Skin epidermis (tissue), 12 donors: Measurements from ENCODE around the gene ZMYM2.
A peak's percentile ranks its signal among the peaks of the same experiment; 100 is the strongest.

Experiments used
- H3K27ac ChIP-seq, 21 experiments: fragments of 200-600 bp; sonication (generic) in 11 of 21; one replicate each; pipeline ENCODE4 v1.5.0; 2020; ENCODE audit warnings: mild to moderate bottlenecking in 3 of 21, inconsistent platforms in 2 of 21, moderate library complexity in 2 of 21
- H3K4me3 ChIP-seq, 7 experiments: fragments of 200-600 bp; sonication (generic) in 2 of 7; one replicate each; pipeline ENCODE4 v1.5.0; 2020; ENCODE audit warnings: inconsistent platforms in 2 of 7, mild to moderate bottlenecking in 2 of 7, moderate library complexity in 1 of 7

Gene ZMYM2

DNA sequence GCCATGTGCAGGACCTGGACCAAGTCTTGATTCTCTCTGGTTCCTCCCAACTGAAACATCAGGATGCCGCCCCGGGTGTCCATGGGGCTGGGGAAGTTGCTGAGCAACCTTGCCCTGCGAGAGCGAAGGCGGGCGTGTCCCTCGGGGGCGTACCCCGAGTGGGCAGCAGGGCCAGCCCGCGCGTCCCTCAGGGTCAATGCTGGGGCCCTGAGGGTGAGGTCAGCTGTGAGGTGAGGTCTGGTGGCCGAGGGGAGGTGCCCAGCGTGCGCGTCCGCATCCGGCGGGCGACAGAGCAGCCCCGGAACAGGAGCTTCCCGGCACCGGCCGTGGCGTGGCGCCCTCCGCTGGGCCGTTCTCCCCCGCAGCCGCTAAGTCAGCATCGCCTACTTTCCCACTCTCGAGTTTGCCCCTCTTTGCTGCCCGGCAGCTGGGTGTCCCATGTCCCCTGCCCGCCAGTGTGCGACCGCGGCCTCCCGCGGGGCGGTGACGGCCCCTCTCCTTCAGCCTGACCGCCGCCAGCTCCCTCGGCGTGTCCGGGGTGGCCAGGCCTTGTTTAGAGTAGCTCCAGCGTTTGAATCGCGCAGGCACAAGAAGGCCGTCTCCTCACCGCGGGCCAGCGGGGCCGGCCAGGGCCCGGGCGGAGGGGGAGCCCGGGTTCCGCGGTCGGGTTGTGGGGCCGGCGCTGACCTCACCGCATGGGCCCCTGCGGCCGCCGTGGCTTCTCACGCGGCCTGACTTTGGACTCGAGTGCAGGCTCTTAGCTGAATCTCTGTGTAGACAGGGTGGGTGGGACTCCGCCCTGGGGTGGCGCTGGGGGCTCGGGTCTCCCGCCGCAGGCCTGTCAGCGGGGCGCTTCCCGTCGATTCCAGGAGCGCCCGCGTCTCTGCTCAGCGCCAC lies 169.3 kb downstream of the ZMYM2 start:
- Histone ChIP-seq H3K27ac (peak overlapping the region in 19 of 21 experiments; percentile 10 to 90 (median 73)), H3K4me3 (peak overlapping the region; percentile 33 to 53 (median 43))

- peak overlapping the region in 18 of 21 experiments; percentile 10 to 90 (median 75) for H3K27ac ChIP-seq
- H3K4me3 ChIP-seq, result peak overlapping the region; percentile 33 to 53 (median 43)
Measured at GRCh38 chr13:20128459-20128931, 170.0 kb downstream of the ZMYM2 start.

DNA sequence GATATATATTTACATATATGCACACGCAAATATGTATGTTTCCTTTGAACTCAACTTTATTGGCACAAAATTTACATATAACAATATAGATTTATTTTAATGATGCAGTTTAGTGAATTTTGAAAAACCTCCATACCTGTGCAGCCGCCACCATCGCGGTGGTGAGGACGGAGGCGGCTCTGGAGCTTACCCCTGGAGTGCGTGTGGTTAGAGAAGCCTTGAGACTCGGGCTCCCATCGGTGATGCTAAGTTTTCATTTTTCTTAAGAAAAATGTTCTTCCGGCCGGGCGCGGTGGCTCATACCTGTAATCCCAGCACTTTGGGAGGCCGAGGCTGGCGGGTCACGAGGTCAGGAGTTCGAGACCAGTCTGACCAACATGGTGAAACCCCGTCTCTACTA lies 170.5 kb downstream of the ZMYM2 start:
- no peak overlapping the region for H3K27ac ChIP-seq
- no peak overlapping the region for H3K4me3 ChIP-seq

DNA sequence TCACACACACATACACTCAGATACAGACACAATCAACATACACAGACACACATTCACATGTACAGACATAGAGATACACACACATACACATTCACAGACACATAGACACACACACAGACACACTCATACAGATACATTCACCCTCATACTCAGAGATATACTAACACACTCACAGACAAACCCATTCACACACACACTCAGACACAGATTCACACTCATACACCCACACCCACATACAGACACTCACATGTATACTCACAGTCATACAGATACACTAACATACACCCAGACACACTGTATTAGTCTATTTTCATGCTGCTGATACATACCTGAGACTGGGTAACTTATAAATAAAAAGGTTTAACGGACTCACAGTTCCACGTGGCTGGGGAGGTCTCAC lies 171.5 kb downstream of the ZMYM2 start:
- Histone ChIP-seq H3K27ac (no peak overlapping the region), H3K4me3 (no peak overlapping the region)

GRCh38 chr13:20130652-20131051 lies 172.1 kb downstream of the ZMYM2 start:
- Histone ChIP-seq H3K4me3 (no peak overlapping the region), H3K27ac (no peak overlapping the region)

GRCh38 chr13:20131057-20131832 lies 172.7 kb downstream of the ZMYM2 start:
- no peak overlapping the region for H3K4me3 ChIP-seq
- no peak overlapping the region for H3K27ac ChIP-seq

DNA sequence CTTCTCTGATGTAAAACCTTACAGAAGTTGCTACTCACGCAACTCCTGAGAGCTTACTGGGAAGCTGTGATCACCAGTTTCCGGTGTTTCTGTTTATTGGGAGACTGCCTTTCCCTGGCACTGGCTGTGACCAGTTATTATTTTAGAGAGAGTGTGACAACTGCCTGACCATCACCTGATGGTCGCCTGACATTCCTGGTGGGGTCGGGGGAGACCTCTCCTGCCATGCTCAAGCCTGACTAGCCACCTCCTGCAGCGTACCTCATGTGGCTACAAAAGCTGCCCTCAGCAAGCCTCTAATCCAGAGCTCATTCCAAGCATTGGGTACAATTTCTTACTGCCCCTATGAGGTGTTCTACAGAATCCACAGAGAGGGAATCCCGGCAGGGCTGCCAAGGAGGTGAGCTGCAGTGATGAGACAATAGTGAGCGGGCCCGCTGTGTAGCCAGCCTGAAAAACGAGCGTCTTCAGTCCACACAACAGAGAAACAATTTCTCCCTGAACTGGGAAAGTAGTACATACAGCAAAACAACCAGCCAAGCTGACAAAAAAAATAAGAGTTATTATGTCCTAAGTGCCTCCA lies 173.6 kb downstream of the ZMYM2 start:
- H3K4me3 ChIP-seq, result no peak overlapping the region
- H3K27ac ChIP-seq, result no peak overlapping the region

GRCh38 chr13:20134732-20135131 lies 176.2 kb downstream of the ZMYM2 start:
- Histone ChIP-seq H3K4me3 (no peak overlapping the region), H3K27ac (no peak overlapping the region)

DNA sequence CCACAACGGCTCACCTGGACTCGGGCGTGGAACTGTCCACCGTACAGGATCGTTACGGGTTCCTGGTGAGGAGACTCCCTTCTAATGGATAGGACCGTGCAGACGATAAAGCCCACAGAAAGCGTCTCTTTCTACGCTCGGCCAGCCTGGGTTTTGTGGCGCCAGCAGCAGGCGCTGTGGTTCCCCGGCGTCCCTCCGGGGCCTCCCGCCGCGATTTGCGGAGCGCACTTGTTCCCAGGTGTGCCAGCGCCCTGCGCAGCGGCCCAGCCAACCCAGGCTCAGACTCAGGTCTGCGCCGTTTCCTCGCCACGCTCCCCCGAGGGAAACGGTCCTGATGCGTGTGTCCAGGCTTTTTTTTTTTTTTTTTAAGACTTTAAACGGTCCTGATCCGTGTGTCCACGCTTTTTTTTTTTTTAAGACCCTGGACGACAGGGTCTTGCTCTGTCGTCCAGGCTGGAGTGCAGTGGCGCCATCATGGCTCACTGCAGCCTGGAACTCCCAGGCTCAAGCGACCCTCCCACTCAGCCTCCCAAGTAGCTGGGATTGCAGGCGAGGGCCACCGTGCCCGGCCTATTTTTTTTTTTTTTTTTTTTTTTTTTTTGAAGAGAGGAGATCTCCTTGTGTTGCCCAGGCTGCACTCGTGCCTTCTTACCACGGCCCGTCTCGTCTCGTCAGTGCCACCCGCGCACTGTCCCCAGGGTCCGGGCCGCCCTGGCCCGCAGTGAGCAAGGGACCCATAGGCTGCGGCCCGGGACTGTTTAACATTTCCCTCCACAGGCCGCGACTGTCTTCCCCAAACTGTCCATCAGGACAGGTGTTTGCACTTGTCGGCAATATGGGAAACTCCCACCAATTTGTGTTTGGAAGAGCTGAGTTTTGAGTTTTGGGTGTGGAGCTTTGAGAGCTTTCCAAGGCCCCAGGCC lies 178.5 kb downstream of the ZMYM2 start:
- Histone ChIP-seq H3K27ac (no peak overlapping the region), H3K4me3 (peak overlapping the region in 1 of 7 experiments; percentile 18)

- H3K4me3 ChIP-seq, result no peak overlapping the region
- no peak overlapping the region for H3K27ac ChIP-seq
Measured at GRCh38 chr13:20137875-20138274, 179.3 kb downstream of the ZMYM2 start.

DNA sequence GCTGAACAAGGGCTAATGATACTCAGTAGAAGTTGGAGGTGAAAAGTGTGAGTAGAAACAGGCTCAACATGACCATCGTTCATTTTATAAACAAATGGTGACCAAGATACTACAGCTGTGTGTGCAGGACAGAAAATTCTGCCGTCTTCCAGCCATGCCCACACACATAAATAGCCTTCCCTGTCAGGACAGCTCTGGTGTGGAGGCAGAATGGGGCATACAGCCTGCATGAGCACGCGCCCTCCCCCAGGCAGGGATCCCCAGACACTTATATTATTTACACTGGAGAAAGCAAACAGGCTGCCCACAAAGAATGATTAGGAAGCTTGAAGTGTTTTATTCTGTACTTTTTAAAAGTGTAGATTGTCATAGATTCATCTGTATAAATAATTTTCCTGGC lies 182.0 kb downstream of the ZMYM2 start:
- no peak overlapping the region for H3K4me3 ChIP-seq
- H3K27ac ChIP-seq, result no peak overlapping the region
